ENCODE measurements around the gene CDKN2AIPNL. TPM values are rescaled to one million over a fixed set of nuclear protein-coding genes. Genes with fewer than 3 reads are reported as not detected.

The CDKN2AIPNL gene
- polyA plus RNA-seq, 1 of the 3 experiments (the other 2 are of a cell fraction), result 23.3 TPM

GRCh38 chr5:134437340-134437846, 25.7 kb upstream of the CDKN2AIPNL start:
- ChIA-PET CTCF (interaction anchor here (1.3 to 1.7 kb wide), 2 partner anchors 11 to 26 kb away, joined by 4 to 8 read pairs; partner anchors contain the start of gene CDKN2AIPNL), POLR2A (no interaction called here)
- Histone ChIP-seq H3K4me2 (peak overlapping the region; percentile 74), H3K4me1 (ENCODE audit: control insufficient read depth in 1 of 2, insufficient read depth in 2 of 2, low read depth in 1 of 2, low read length in 1 of 2) (peaks cover 25 to 36% of the 10 kb centered on the region in 2 experiments; a peak in 3 of 4 replicates), H3K27me3 (ENCODE audit: insufficient read depth) (no peaks in the 10 kb centered on the region), H3F3A (replicated peaks; ENCODE audit: insufficient read depth) (peaks cover 45% of the 10 kb centered on the region), H3K9me2 (no peaks in the 10 kb centered on the region), H3K9me3 (no peaks in the 10 kb centered on the region), H3K79me2 (ENCODE audit: insufficient read depth) (no peaks in the 10 kb centered on the region), H3K9ac (peak overlapping the region; percentile 80), H3K27ac (ENCODE audit: low read depth in 2 of 2, low read length in 1 of 2) (peak overlapping the region; percentile 16 to 96; a peak in 3 of 4 replicates), H2AFZ (ENCODE audit: low read depth) (peak overlapping the region; percentile 81; the same call in 1 of the 2 replicates), H4K20me1 (ENCODE audit: insufficient read depth) (no peaks in the 10 kb centered on the region), H3K36me3 (replicated peaks in 1 of 2; ENCODE audit: control insufficient read depth in 1 of 2, insufficient read depth in 2 of 2, low read length in 1 of 2) (no peaks in the 10 kb centered on the region), H3K4me3 (ENCODE audit: low read depth in 2 of 2, low read length in 1 of 2) (no peak overlapping the region)
- no peak for DNase-seq
- no peak for TF ChIP-seq REST (IDR thresholded peaks at IDR 0.05; ENCODE audit: low read depth, low read length)
- no peak for TF ChIP-seq FOSL2 (IDR thresholded peaks at IDR 0.05; ENCODE audit: borderline replicate concordance, low read depth)
- no peak for TF ChIP-seq IRF3 (IDR thresholded peaks at IDR 0.05; ENCODE audit: low read depth, low read length)
- no peak for TF ChIP-seq SMC3 (IDR thresholded peaks at IDR 0.05; ENCODE audit: low read depth, low read length)
- no peak for TF ChIP-seq SIN3A (IDR thresholded peaks at IDR 0.05; ENCODE audit: borderline replicate concordance, low read depth, low read length)
- no peak for TF ChIP-seq FOXM1 (IDR thresholded peaks at IDR 0.05; ENCODE audit: low read depth)
- TF ChIP-seq RXRA (IDR thresholded peaks at IDR 0.05; ENCODE audit: borderline replicate concordance, low read depth), result no peak
- TF ChIP-seq USF2 (IDR thresholded peaks at IDR 0.05; ENCODE audit: borderline replicate concordance, low read depth, low read length), result no peak
- TF ChIP-seq POLR2AphosphoS5 (IDR thresholded peaks at IDR 0.05; ENCODE audit: low read depth, low read length), result no peak
- no peak for TF ChIP-seq MAX (IDR thresholded peaks at IDR 0.05; ENCODE audit: low read depth)
- no peak for TF ChIP-seq YY1 (IDR thresholded peaks at IDR 0.05; ENCODE audit: low read depth)
- TF ChIP-seq EP300 (IDR thresholded peaks at IDR 0.05; ENCODE audit: borderline replicate concordance in 1 of 2, low read depth in 1 of 2, low read length in 1 of 2), result no peak
- no peak for TF ChIP-seq FOXJ3 (CRISPR knock-in tag; IDR thresholded peaks at IDR 0.05)
- TF ChIP-seq NFIC (IDR thresholded peaks at IDR 0.05; ENCODE audit: borderline replicate concordance), result no peak
- WGBS (ENCODE audit: low lambda C conversion rate), result 82% methylated on average over 3 of the region's 4 CpGs

Measured in SK-N-SH (cell line).